Stimulated activated CD4-positive, alpha-beta T cell treated with anti-CD3 and anti-CD28 coated beads, Interleukin-4, amount 100 ng/mL, for 4 hours (primary cell): ENCODE data around the gene DCST2.
A peak's percentile ranks its signal among the peaks of the same experiment; 100 is the strongest.
"Not testable (repeated sequence)": the region's sequence is repeated elsewhere in the genome, so short reads cannot be mapped to it uniquely, and the experiment has no call there.

ENCODE experiments used
- DNase-seq, 2 experiments: peaks; one replicate each; pipeline ENCODE4 v3.0.0-alpha.2; 2020

DCST2 gene

GRCh38 chr1:154995301-154995983, 38.1 kb downstream of the DCST2 start:
- not testable (repeated sequence) for DNase-seq

DNA sequence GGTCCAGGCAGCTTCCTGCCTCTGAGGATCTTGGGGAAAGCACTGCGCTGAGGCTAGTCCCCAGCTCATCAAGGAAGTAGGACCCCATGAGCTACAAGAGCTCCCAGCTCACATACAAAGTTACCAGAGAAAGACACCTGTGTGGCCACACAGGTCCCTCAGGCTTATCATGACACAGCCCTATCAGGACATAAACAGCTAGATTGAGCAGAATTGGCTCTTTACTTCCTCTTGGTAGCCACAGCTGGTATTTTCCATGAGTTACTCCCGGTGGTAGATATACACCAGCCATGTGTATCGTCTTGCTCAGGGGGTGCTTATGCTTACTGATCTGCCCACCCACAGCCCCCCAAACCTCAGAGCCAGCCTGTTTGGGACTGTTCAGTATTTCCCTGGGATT, 39.0 kb downstream of the DCST2 start:
- no peak for DNase-seq

GRCh38 chr1:154994269-154994587, 39.4 kb downstream of the DCST2 start:
- no peak for DNase-seq

GRCh38 chr1:154993572-154994268, 39.9 kb downstream of the DCST2 start, which contains the start of gene LENEP:
LENEP (plus strand) TSS chr1:154993586; CDS start chr1:154993608, 22 bp downstream.
- DNase-seq, result no peak

DNA sequence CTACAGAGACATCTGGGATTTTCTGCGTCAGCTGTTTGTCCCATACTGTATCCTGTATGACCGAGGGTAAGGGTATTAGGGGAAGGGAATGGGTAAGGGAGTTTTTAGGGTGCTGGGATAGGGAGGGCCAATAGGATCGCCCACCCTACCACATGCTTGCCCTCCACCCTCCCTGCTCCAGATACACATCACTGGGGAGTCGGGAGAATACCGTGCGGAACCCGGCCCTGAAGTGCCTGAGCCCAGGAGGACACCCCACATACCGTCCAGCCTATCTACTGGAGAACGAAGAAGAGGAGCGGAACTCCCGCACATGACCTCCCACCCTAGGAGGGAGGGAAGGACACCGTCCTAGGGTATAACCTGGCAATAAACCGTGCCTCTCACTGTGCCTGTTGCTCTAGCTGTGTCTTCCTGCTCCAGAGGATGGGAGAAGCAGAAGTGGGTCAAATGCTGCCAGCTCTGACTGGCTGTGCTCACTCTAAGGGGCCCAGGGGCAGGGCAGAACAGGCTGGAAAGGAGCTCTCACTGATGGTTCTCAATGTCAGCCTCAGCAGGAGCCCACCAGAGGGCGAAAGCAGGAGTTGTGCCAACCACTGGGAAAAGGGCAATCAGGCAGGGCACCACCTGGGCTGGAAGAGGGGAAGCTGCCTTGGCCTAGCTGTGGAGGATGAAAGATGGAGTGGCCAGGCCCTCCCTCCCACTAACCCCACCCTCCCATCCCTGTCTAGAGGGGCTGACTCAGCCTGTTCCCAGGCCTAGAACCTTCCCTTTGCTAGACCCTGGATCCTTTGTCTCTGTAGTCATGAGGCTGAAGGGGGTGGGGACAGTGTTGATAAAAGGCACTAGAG, 40.6 kb downstream of the DCST2 start:
- no peak for DNase-seq

DNA sequence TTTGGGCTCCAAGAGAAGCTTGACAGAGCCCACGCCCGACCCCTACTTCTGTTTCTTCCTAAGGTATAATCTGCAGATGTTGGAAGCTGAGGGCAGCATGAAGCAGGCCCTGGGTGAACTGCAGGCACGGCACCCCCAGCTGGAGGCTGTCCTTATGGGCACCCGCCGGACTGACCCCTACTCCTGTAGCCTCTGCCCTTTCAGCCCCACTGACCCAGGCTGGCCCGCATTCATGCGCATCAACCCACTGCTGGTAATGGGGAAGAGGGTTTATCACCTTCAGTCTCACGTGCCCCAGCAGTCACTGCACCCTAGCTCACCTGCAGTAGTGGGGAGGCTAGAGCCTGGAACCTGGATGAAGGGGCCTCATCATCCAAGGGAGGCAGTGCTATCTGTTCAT, 43.3 kb downstream of the DCST2 start:
- no peak for DNase-seq

GRCh38 chr1:154989195-154989860, 44.3 kb downstream of the DCST2 start:
- no peak for DNase-seq

- no peak for DNase-seq
These were observed 45.3 kb downstream of the DCST2 start for GRCh38 chr1:154988058-154988954.

- no peak for DNase-seq
These were observed 46.3 kb downstream of the DCST2 start for GRCh38 chr1:154987326-154987725.

GRCh38 chr1:154986736-154987135, 46.8 kb downstream of the DCST2 start:
- DNase-seq, result not testable (repeated sequence)

DNA sequence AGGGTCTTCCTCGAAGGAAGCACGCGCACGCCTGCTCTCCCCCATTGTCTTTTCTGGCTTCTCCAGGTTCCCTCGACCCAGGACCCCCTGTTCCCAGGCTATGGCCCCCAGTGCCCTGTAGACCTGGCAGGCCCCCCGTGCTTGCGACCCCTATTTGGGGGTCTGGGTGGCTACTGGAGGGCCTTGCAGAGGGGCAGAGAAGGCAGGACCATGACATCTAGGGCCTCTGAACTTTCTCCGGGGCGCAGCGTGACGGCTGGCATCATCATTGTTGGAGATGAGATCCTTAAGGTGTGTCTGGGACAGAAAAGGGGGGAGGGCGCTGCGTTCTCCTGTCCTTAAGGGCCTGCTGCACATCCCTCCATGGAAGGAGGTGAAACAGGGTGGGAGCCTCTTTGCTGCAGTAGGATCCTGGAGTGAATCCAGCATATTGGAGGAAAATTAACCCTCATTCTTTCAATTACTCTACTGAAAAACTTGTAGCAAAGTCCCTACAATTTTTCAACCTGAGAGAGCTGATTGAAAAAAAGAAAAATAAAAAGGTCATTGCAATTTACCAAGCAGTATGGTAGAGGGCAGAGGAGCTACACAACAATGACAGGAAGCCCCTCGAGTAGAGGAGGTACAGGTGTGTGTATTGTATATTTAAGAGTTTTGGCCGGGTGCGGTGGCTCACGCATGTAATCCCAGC, 49.7 kb downstream of the DCST2 start:
- no peak for DNase-seq

DNA sequence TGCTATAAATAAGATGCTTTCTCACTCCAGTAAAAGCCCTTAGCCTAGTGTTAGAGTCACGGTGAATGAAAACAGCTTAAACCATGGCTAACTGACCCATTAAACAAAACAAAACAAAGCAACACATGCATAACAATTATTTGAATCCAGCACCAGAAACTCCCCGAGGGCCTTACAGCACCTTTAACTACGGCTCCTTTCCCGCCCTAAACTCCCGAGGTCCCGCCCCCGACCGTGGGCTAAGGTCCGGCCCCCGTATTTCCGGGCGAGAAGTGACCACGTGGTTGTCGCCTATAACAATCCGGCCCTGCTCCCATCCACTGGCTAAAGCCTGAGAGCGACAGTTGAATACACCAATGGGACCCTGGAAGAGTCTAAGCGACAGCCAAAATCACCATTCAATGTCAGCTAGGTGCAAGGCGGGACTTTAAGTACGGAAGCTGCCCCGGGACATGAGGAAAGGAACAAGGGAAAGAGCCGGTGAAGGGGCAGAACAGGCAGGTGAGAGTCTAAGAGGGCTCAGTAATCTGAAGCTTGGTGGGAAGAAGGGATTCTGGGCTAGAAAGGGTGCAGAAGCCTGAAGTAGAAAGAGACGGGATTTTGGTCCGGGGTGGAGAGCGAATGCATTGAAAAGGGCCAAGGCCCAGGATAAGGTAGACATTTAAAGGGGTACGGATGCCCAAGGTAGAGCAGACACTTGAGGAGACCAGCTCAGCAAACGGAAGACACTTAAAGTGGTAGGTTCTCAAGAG, 50.5 kb downstream of the DCST2 start, which contains the start of gene FLAD1:
Gene FLAD1, plus strand, starts transcription at position 448 of the 752 bp plus-strand sequence. CDS start 351 bp downstream, outside the sequence.
- peak; percentile 91 to 96 for DNase-seq

- DNase-seq, result no peak
These were observed 51.2 kb downstream of the DCST2 start for GRCh38 chr1:154982341-154982740.

DNA sequence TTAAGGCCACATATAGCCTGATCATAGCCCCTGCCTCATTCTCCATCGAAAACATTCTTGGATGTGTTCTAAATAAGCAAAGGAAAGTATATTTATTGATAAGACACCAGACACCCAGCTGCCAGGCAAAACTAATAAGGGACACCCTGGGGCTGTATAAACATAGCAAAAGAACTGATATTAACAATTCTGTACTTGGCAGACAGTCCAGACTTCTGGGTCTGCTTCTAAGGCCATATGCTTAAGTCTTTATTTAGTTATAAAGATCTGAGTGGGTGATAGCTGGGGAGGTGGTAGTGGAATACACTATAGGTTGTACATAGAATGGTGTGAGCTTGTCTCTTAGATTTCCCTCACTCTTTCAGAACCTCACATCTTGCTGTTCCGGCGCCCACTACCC, 55.2 kb downstream of the DCST2 start:
- DNase-seq, result no peak

DNA sequence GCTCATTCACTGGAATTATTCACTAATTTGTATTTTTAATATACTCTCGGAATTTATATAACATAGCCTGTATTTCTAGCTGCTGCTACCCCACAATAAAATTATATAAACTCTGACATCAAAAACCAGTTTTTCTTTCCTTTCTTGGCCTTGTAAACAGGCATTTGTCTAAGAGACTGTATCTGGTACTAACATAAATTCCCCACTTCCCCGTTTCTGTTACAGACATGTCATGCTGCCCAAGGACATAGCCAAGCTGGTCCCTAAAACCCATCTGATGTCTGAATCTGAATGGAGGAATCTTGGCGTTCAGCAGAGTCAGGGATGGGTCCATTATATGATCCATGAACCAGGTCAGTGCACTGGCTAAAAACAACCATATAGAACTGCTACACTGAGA, 55.8 kb downstream of the DCST2 start:
- not testable (repeated sequence) for DNase-seq

DNA sequence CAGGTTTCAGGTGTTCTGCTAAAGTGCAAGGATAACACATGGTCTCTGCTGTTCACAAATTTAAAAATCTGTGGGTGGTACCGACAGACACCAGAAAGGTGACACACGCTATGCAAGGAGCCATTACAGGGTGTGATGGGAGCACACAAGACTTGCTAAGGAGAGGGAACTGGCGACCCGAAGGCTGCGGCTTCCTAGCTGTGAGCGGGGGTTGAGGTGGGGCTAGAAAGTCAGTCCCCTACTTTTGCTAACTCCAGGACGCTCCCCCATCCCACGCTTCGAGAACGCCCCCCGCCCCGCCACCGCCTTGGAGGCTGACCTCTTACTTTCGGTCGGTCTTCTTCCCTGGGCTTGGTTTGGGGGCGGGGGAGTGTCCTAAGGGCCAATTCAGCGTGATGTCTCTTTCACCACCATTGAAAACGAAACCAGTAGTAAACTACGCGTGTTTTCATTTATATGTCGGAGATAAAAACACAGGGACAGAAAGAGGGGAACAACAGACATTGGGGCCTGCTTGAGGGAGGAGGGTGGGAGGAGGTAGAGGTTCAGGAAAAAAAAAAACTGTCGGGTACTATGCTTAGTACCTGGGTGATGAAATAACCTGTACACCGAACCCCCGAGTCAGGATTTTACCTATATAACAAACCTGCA, 58.0 kb downstream of the DCST2 start:
- peak; percentile 49 to 50 for DNase-seq

DNA sequence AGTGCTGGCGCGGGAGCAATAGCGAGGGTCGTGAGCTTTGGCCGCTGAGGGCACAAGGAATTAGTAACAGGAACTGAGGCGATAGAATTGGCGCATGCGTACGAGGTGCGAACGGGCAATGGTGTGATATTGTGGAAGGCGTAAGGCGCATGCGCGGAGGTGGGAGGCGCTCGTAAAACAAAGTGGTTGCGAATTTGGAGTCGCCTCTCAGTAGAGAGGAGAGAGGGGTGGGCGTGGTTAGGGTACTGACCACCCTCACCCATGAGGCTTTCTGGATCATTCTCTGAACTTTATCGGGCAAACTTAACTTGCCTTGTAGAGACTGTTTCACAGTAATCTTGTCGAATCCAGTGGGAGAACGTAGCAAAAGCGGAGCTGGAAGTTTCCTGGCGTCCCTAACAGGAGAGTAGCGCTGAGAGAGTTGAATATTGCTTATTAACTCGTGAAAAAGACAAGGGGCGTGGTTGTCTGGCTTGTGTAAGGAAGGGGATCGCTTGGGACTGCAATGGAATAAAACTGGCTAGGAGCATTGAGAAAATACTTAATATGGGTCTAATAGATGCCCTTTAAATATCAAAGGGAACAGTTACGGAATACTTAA, 58.7 kb downstream of the DCST2 start:
- peak; percentile 90 to 93 for DNase-seq

GRCh38 chr1:154974102-154974807, 59.3 kb downstream of the DCST2 start, which contains the start of gene CKS1B:
CKS1B (plus strand) TSS chr1:154974681; CDS start chr1:154974746, 65 bp downstream.
- peak; percentile 88 to 96 for DNase-seq
